Ishikawa (cell line): ENCODE results near the gene ACSL1.

Source experiments
- CREB1 ChIP-seq: IDR thresholded peaks from 2 replicates; pipeline ENCODE4 v1.6.1; 2012; ENCODE audit warnings: low read depth
- EP300 ChIP-seq: IDR thresholded peaks from 2 replicates; pipeline ENCODE4 v1.6.1; 2012; ENCODE audit warnings: borderline replicate concordance
- FOXM1 ChIP-seq: IDR thresholded peaks from 2 replicates; pipeline ENCODE4 v1.6.1; 2012; ENCODE audit warnings: low read depth, borderline replicate concordance
- TAF1 ChIP-seq: IDR thresholded peaks from 2 replicates; pipeline ENCODE4 v1.6.1; 2012; ENCODE audit warnings: low read depth, mild to moderate bottlenecking
- TEAD4 ChIP-seq: IDR thresholded peaks from 2 replicates; pipeline ENCODE4 v1.6.1; 2012
- YY1 ChIP-seq: IDR thresholded peaks from 2 replicates; pipeline ENCODE4 v1.6.1; 2012; ENCODE audit warnings: low read depth
- TF ChIP-seq, protein P1 (sequence below): IDR thresholded peaks from 2 replicates; pipeline ENCODE4 v1.6.1; 2012
- TF ChIP-seq, protein P2 (sequence below): IDR thresholded peaks from 2 replicates; pipeline ENCODE4 v1.6.1; 2012; ENCODE audit warnings: low read depth, mild to moderate bottlenecking

DNA sequence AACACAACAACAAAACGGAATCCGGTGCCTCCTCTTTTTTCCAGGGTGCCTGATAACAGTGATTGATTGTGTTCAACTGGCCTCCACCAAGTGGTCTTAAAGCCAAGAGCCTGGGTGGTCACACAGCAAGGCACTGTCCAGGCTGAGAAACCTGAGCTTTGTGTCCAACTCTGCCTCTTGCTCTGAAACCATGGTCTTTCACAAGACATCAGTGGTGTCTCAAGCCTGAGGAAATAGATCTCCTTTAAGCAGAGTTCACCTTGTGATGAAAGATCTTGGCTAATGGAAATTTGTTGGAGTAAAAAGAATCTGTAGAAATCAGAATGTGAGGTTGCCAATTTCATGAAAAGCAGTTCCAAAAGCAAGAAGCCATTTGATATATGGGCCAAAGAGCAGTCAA is 47.3 kb upstream of the ACSL1 start:
- TF ChIP-seq, protein P1, sequence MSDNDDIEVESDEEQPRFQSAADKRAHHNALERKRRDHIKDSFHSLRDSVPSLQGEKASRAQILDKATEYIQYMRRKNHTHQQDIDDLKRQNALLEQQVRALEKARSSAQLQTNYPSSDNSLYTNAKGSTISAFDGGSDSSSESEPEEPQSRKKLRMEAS, result no peak
- TF ChIP-seq CREB1 (no peak), YY1 (no peak), TAF1 (no peak), EP300 (no peak), TEAD4 (no peak), FOXM1 (no peak)
- TF ChIP-seq, protein P2, sequence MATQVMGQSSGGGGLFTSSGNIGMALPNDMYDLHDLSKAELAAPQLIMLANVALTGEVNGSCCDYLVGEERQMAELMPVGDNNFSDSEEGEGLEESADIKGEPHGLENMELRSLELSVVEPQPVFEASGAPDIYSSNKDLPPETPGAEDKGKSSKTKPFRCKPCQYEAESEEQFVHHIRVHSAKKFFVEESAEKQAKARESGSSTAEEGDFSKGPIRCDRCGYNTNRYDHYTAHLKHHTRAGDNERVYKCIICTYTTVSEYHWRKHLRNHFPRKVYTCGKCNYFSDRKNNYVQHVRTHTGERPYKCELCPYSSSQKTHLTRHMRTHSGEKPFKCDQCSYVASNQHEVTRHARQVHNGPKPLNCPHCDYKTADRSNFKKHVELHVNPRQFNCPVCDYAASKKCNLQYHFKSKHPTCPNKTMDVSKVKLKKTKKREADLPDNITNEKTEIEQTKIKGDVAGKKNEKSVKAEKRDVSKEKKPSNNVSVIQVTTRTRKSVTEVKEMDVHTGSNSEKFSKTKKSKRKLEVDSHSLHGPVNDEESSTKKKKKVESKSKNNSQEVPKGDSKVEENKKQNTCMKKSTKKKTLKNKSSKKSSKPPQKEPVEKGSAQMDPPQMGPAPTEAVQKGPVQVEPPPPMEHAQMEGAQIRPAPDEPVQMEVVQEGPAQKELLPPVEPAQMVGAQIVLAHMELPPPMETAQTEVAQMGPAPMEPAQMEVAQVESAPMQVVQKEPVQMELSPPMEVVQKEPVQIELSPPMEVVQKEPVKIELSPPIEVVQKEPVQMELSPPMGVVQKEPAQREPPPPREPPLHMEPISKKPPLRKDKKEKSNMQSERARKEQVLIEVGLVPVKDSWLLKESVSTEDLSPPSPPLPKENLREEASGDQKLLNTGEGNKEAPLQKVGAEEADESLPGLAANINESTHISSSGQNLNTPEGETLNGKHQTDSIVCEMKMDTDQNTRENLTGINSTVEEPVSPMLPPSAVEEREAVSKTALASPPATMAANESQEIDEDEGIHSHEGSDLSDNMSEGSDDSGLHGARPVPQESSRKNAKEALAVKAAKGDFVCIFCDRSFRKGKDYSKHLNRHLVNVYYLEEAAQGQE, result no peak
